Measurements from ENCODE around the gene CALML4. TPM values are rescaled to one million over a fixed set of nuclear protein-coding genes. Genes with fewer than 3 reads are reported as not detected.

Gene CALML4
- total RNA-seq, 2 experiments from 2014 or later: 28.7 to 32.5 TPM

- no peak for DNase-seq (ENCODE audit: low spot score)
- ChIA-PET CTCF (ENCODE audit: unreplicated experiment) (no interaction called here), POLR2A (no interaction called here)
- Histone ChIP-seq H3K79me2 (ENCODE audit: insufficient read depth, low read depth, low read length) (peaks cover 40% of the 10 kb centered on the region; the same call in 1 of the 2 replicates), H3K9me3 (ENCODE audit: low read length) (no peaks in the 10 kb centered on the region), H3K27ac (ENCODE audit: low read depth, low read length, poor library complexity, severe bottlenecking) (peak overlapping the region; percentile 85), H3K4me3 (ENCODE audit: low read depth, low read length, poor library complexity, severe bottlenecking) (no peak overlapping the region), H3K36me3 (ENCODE audit: insufficient read depth, low read length) (peaks cover 73% of the 10 kb centered on the region), H4K20me1 (ENCODE audit: insufficient read depth, low read length) (no peaks in the 10 kb centered on the region), H3K4me1 (ENCODE audit: insufficient read depth, low read length, poor library complexity, severe bottlenecking) (peaks cover 53% of the 10 kb centered on the region), H3K4me2 (ENCODE audit: low read length) (no peak overlapping the region), H2AFZ (ENCODE audit: low read length) (no peak overlapping the region), H3K9me2 (ENCODE audit: insufficient read depth, low read length) (no peaks in the 10 kb centered on the region)
- intact Hi-C loops (cut with micrococcal nuclease; ENCODE audit: unreplicated experiment): loop anchor here (1.0 to 2.0 kb wide), 2 partner anchors 57 to 156 kb away; no protein-coding TSS in a partner anchor
- no peak for TF ChIP-seq CTCF (conservative IDR thresholded peaks at IDR 0.05; ENCODE audit: low read length)
- TF ChIP-seq EZH2phosphoT487 (IDR thresholded peaks at IDR 0.05; ENCODE audit: borderline replicate concordance, low read depth, low read length): no peak
- BruUV-seq (replicated peaks): no TSS peak
Observed at GRCh38 chr15:68211656-68212320, 6.7 kb upstream of the CALML4 start.

- peak overlapping the region; percentile 73 for H3K4me2 ChIP-seq (ENCODE audit: low read length)
- peak overlapping the region; percentile 85 for H3K27ac ChIP-seq (ENCODE audit: low read depth, low read length, poor library complexity, severe bottlenecking)
- ChIA-PET POLR2A (no interaction called here), CTCF (ENCODE audit: unreplicated experiment) (interaction anchor here (0.6 kb wide), 1 partner anchor 347 kb away, joined by 4 read pairs; no protein-coding TSS in a partner anchor)
- H4K20me1 ChIP-seq (ENCODE audit: insufficient read depth, low read length): no peaks in the 10 kb centered on the region
- peaks cover 73% of the 10 kb centered on the region for H3K36me3 ChIP-seq (ENCODE audit: insufficient read depth, low read length)
- no peaks in the 10 kb centered on the region for H3K9me3 ChIP-seq (ENCODE audit: low read length)
- TF ChIP-seq CTCF (conservative IDR thresholded peaks at IDR 0.05; ENCODE audit: low read length): peak; percentile 80
- no peak for TF ChIP-seq EZH2phosphoT487 (IDR thresholded peaks at IDR 0.05; ENCODE audit: borderline replicate concordance, low read depth, low read length)
- peak; percentile 73 for DNase-seq (ENCODE audit: low spot score)
- H3K9me2 ChIP-seq (ENCODE audit: insufficient read depth, low read length): no peaks in the 10 kb centered on the region
- H3K79me2 ChIP-seq (ENCODE audit: insufficient read depth, low read depth, low read length): peaks cover 33% of the 10 kb centered on the region; the same call in 1 of the 2 replicates
- intact Hi-C loops (cut with micrococcal nuclease; ENCODE audit: unreplicated experiment): loop anchor here (1.0 to 2.0 kb wide), 3 partner anchors 56 to 348 kb away; no protein-coding TSS in a partner anchor
- no peak overlapping the region for H3K4me3 ChIP-seq (ENCODE audit: low read depth, low read length, poor library complexity, severe bottlenecking)
- peaks cover 60% of the 10 kb centered on the region for H3K4me1 ChIP-seq (ENCODE audit: insufficient read depth, low read length, poor library complexity, severe bottlenecking)
- H2AFZ ChIP-seq (ENCODE audit: low read length): no peak overlapping the region
- no TSS peak for BruUV-seq (replicated peaks)
Observed at GRCh38 chr15:68210821-68211655, 5.9 kb upstream of the CALML4 start.

Data from OCI-LY7 (cell line).